Measurements from ENCODE around the gene SDC3. TPM values are rescaled to one million over a fixed set of nuclear protein-coding genes. Genes with fewer than 3 reads are reported as not detected.

Gene SDC3
- total and polyA plus RNA-seq, 8 donors: 29.8 to 65.2 (median 46.0) TPM

GRCh38 chr1:30908316-30908695 is 252 bp downstream of the SDC3 start:
- DNase-seq (peak in 1 of 4 donors; percentile 31), ATAC-seq (no peak)
- intact Hi-C loops (cut with DNase I): no loop called here
- peak overlapping the region; percentile 38 to 56 for H3K4me3 ChIP-seq
- TF ChIP-seq CTCF (IDR thresholded peaks at IDR 0.05): no peak
- peaks cover 6 to 57% of the 10 kb centered on the region in 2 donors for H3K4me1 ChIP-seq
- H3K36me3 ChIP-seq: no peaks in the 10 kb centered on the region
- peaks cover 0 to 50% of the 10 kb centered on the region in 2 donors for H3K27me3 ChIP-seq
- no peak overlapping the region for H3K27ac ChIP-seq
- H3K9me3 ChIP-seq: no peaks in the 10 kb centered on the region

- Histone ChIP-seq H3K27ac (no peak overlapping the region), H3K9me3 (no peaks in the 10 kb centered on the region), H3K4me3 (peak overlapping the region; percentile 38 to 56), H3K4me1 (peaks cover 6 to 57% of the 10 kb centered on the region in 2 donors), H3K36me3 (no peaks in the 10 kb centered on the region), H3K27me3 (peaks cover 0 to 50% of the 10 kb centered on the region in 2 donors)
- no peak for TF ChIP-seq CTCF (IDR thresholded peaks at IDR 0.05)
- no peak for ATAC-seq
- peak in 2 of 4 donors; percentile 32 to 76 for DNase-seq
- intact Hi-C loops (cut with DNase I): no loop called here
Observed at GRCh38 chr1:30907481-30908315, 860 bp downstream of the SDC3 start.

GRCh38 chr1:30906631-30907441 is 1.7 kb downstream of the SDC3 start:
- no peaks in the 10 kb centered on the region for H3K36me3 ChIP-seq
- peaks cover 0 to 50% of the 10 kb centered on the region in 2 donors for H3K27me3 ChIP-seq
- TF ChIP-seq CTCF (IDR thresholded peaks at IDR 0.05): no peak
- peak overlapping the region in 1 of 2 donors; percentile 56 for H3K4me3 ChIP-seq
- peaks cover 12 to 57% of the 10 kb centered on the region in 2 donors for H3K4me1 ChIP-seq
- no peak overlapping the region for H3K27ac ChIP-seq
- intact Hi-C loops (cut with DNase I): no loop called here
- ATAC-seq (no peak), DNase-seq (peak in 1 of 4 donors; percentile 24)
- H3K9me3 ChIP-seq: no peaks in the 10 kb centered on the region

- Histone ChIP-seq H3K36me3 (no peaks in the 10 kb centered on the region), H3K9me3 (no peaks in the 10 kb centered on the region), H3K4me1 (peaks cover 14 to 57% of the 10 kb centered on the region in 2 donors), H3K4me3 (no peak overlapping the region), H3K27me3 (peaks cover 0 to 47% of the 10 kb centered on the region in 2 donors), H3K27ac (no peak overlapping the region)
- TF ChIP-seq CTCF (IDR thresholded peaks at IDR 0.05): no peak
- ATAC-seq: no peak
- intact Hi-C loops (cut with DNase I): no loop called here
- DNase-seq: peak in 1 of 4 donors; percentile 41
Observed at GRCh38 chr1:30905916-30906620, 2.5 kb downstream of the SDC3 start.
